Subcutaneous adipose tissue (tissue), 4 donors: Measurements from ENCODE around the gene MAST2. TPM values are rescaled to one million over a fixed set of nuclear protein-coding genes. Genes with fewer than 3 reads are reported as not detected.

ENCODE experiments used
- total RNA-seq, 4 donors: library from RNA; depleted of rRNA; stranded (reverse); fragments of >200 nt; gene quantifications; one replicate each; pipeline ENCODE4 v1.1.0, GENCODE V29; 2016
- TF ChIP-seq, protein P1 (sequence below): fragments of 450-650 bp; IDR thresholded peaks from one replicate; pipeline ENCODE4 v1.5.1; 2016; ENCODE audit warnings: low read depth, mild to moderate bottlenecking, control low read depth, antibody characterized with exemption, moderate library complexity

The MAST2 gene
- total RNA-seq, 4 donors from 2014 or later = 13.4 to 23.3 (median 18.2) TPM

DNA sequence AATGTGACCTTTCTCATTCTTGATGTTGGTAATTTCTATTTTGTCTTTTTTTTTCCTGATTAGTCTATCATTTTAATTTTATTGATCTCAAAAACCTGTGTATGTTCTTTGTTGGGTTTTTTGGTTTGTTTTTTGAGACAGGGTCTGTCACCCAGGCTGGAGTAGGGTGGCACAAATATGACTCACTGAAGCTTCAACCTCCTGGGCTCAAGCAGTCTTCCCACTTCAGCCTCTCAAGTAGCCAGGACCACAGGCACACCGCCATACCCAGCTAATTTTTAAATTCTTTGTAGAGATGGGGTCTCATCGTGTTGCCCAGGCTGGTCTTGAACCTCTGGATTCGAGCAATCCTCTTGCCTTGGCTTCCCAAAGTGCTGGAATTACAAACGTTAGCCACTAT is 183.8 kb downstream of the MAST2 start:
- TF ChIP-seq, protein P1, sequence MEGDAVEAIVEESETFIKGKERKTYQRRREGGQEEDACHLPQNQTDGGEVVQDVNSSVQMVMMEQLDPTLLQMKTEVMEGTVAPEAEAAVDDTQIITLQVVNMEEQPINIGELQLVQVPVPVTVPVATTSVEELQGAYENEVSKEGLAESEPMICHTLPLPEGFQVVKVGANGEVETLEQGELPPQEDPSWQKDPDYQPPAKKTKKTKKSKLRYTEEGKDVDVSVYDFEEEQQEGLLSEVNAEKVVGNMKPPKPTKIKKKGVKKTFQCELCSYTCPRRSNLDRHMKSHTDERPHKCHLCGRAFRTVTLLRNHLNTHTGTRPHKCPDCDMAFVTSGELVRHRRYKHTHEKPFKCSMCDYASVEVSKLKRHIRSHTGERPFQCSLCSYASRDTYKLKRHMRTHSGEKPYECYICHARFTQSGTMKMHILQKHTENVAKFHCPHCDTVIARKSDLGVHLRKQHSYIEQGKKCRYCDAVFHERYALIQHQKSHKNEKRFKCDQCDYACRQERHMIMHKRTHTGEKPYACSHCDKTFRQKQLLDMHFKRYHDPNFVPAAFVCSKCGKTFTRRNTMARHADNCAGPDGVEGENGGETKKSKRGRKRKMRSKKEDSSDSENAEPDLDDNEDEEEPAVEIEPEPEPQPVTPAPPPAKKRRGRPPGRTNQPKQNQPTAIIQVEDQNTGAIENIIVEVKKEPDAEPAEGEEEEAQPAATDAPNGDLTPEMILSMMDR = no peak

DNA sequence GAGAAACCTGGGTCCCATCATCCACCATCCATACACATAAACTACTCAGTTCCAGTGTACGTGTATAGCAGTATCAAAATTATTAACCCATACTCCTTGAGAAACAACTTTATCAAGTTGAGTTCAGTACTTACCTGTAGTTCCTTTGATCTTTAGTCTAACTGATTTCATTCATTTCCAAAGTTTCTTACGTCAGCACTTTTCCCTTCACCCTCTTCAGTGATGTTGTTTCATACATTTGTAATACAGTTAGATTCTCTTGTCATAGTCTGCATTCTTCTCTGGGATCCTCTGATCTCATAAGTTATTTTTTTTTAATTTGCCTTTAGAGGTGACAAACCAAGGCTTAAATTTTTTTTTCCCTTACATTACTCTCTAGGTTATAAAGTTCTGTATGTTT is 185.8 kb downstream of the MAST2 start:
- TF ChIP-seq, protein P1 = no peak

DNA sequence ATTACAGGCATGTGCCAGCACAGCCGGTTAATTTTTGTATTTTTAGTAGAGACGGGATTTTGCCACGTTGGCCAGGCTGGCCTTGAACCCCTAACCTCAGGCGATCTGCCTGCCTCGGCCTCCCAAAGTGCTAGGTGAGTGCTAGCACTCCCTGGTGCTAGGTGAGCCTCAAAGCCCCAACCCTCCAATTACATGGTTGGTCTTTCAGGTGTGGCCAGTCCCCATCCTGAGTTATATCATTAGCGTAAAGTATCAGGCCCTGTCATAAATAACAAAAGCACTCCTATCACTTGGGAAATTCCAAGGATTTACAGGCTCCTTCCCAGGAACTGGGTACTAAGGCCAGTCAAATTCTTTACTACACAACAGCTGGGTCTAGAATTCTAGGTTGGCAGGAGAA is 191.0 kb downstream of the MAST2 start:
- TF ChIP-seq, protein P1 = no peak

DNA sequence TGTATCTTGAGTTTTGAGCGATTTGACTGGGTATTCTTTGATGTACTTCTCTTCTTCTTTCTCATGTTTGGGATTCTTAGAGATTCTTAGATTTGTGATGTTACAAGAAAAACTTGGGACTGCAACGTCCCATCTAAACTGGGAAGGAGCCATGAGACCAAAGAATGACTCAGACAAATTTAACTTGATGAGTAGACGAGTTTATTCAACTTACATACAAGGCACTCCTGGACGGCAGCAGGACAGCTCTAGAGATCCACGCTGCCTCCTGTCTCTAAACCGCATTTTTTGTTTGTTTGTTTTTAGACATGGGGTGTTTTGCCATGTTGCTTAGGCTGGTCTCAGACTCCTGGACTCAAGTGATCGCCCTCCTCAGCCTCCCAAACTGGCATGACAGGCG is 191.9 kb downstream of the MAST2 start:
- TF ChIP-seq, protein P1 = no peak

DNA sequence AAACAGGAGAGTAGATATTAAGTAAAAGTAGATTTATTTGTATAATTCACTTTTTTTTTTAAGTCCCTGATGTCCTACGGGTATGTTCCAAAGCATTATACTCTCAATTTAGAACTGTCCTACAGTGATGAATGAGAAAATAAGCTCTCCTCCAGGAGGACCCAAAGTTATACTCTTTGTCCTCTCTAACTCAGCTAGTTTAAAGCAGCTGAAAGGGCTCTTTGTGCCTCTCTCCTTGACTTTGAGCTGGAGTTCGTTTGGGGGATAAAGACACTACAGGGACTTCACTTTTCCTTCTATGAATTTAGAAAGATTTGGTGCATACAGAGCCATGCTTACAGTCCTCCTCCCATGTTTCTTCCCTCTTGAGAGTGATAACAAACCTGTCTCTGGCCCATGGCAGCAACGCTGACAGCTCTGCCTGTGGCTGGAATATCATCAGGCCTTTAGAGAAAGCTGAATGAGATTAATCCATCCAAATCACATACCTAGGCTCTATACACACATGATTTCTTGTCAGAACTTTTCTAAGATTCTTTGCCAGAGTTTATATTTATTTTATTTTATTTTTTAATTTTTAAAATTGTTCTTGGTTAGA is 194.7 kb downstream of the MAST2 start:
- TF ChIP-seq, protein P1 = no peak

DNA sequence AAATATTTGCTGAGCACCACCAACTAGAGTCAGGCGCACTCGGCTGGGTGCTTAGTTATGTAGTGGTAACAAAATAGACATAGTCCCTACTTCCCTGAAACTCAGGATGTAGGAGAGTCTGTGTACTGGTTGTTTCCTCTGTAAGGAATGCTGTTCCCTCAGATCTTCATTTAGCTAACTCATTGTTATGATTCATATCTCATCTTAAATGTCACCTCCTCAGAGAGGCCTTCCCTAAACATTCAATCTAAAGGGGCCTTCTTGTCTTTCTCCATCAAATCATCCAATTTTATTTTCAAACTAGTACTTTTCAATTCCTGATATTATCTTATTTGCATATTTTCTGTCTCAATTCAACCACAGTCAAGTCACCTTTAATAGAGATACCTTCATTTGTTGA is 196.1 kb downstream of the MAST2 start:
- TF ChIP-seq, protein P1 = no peak

DNA sequence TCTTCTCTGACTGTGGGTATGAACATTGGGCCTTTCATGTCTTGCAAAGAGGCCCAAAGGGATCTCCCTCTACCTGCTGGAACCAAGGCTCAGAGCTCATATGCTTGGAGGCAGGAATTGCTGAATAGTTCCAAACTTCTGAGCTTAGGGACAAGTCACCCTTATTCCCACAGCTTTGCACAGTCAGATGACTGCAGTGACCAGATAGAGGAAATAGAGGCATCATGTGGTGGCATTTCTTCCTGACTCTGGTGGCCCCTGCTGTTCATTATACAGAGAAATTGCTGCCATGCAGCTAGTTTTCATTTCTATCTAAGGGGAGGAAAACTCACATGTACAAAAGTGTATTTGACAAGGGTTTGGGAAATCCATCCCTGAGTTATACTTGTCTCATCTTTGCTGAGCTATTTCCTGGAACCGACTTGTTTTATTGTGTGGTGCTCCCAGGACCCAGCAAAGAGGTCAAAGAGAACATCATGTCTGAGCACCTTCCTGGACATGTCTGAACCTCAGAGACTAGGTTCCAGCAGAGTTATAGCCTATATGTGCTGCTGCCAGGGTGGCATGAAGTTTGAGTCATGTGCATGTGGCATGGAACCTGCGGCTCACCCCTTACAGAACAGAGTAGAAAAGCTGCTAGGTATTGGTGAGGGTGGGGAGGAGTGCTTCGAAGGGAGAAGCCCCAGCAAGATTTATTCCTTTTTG is 197.8 kb downstream of the MAST2 start:
- TF ChIP-seq, protein P1 = no peak
